Activated CD8-positive, alpha-beta T cell treated with anti-CD3 and anti-CD28 coated beads, Interleukin-2, amount 10 ng/mL, durations not matched to agents 7 days and 5 days (primary cell): ENCODE measurements around the gene FBXO45. TPM values are rescaled to one million over a fixed set of nuclear protein-coding genes. Genes with fewer than 3 reads are reported as not detected.
"Not testable (repeated sequence)": the region's sequence is repeated elsewhere in the genome, so short reads cannot be mapped to it uniquely, and the experiment has no call there.

Source experiments
- ATAC-seq: fragments of 150-1000 bp; cut with Tn5 transposase; one replicate; pipeline ENCODE4 v1.10.0; 2021; ENCODE audit warnings: moderate library complexity
- CTCF ChIA-PET: fragments of 350-600 bp; sonication (Branson Sonifier 250); formaldehyde crosslinking; loops from one replicate; lab custom pipeline; 2021; ENCODE audit warnings: antibody characterized with exemption; lab: Charles Lee
- POLR2A ChIA-PET: fragments of 350-600 bp; sonication (Branson Sonifier 250); formaldehyde crosslinking; loops from one replicate; lab custom pipeline; 2021; ENCODE audit warnings: antibody characterized with exemption; lab: Charles Lee
- DNase-seq: peaks from one replicate; pipeline ENCODE4 v3.0.0-alpha.2; 2020
- H3K27ac Mint-ChIP-seq: one replicate; pipeline ENCODE4 v1.8.0; 2021; ENCODE audit warnings: mild to moderate bottlenecking, mixed read lengths
- H3K27me3 Mint-ChIP-seq: one replicate; pipeline ENCODE4 v1.8.0; 2021; ENCODE audit warnings: low read depth, mixed read lengths
- H3K36me3 Mint-ChIP-seq: one replicate; pipeline ENCODE4 v1.8.0; 2021; ENCODE audit warnings: low read depth, mixed read lengths
- H3K4me1 Mint-ChIP-seq: one replicate; pipeline ENCODE4 v1.8.0; 2021; ENCODE audit warnings: low read depth, mixed read lengths
- H3K4me3 Mint-ChIP-seq: one replicate; pipeline ENCODE4 v1.8.0; 2021; ENCODE audit warnings: mild to moderate bottlenecking, mixed read lengths
- H3K9me3 Mint-ChIP-seq: one replicate; pipeline ENCODE4 v1.8.0; 2022; ENCODE audit warnings: mixed read lengths; ENCODE audit not compliant: insufficient read depth
- total RNA-seq, 2 experiments: library from RNA; stranded (reverse); gene quantifications; one replicate each; pipeline ENCODE4 v1.2.3, GENCODE V29; 2021

Gene FBXO45
- total RNA-seq, 2 experiments from 2014 or later: 16.1 to 17.7 TPM

- Mint-ChIP-seq H3K4me1 (peaks cover 3% of the 10 kb centered on the region), H3K9me3 (no peaks in the 10 kb centered on the region), H3K4me3 (no peak overlapping the region), H3K27me3 (peaks cover 7% of the 10 kb centered on the region), H3K36me3 (no peaks in the 10 kb centered on the region), H3K27ac (no peak overlapping the region)
- POLR2A ChIA-PET: no interaction called here
- DNase-seq (peak; percentile 76), ATAC-seq (peak; percentile 39)
- CTCF ChIA-PET: interaction anchor here (0.6 to 2.2 kb wide), 6 partner anchors 8 to 262 kb away, joined by 3 to 11 read pairs (median 4); no protein-coding TSS in a partner anchor
Observed at GRCh38 chr3:196537319-196537984, 31.0 kb upstream of the FBXO45 start.

DNA sequence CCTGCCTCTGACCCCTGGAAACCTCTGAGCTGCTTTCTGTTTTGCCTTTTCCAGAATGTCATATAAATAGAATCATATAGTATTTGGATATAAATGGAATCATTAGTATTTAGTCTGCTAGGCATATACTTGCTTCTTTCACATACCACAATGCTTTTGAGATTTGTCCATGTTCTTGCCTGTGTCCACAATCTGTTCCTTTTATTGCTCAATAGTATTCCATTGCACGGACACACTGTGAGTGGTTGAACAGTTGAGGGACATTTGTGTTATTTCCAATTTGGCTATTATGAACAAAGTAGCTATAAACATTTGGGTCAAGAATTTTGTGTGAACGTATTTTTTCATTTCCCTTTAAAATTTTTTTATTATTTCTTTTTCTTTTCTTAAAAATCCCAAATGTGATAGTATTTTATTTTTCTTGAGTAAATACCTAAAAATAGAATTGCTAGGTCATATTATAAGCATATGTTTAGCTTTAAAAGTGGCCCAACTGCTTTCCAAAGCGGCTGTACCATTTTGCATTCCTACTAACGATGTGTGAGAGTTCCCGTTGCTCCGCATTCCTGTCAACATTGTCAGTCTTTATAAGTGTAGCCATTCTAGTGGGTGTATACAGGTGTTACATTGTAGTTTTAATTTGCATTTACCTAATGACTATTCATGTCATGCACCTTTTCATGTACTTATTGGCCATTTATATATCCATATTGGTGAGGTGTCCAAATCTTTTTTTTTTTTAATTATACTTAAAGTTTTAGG lies 26.6 kb upstream of the FBXO45 start:
- POLR2A ChIA-PET: no interaction called here
- H3K9me3 Mint-ChIP-seq: no peaks in the 10 kb centered on the region

DNA sequence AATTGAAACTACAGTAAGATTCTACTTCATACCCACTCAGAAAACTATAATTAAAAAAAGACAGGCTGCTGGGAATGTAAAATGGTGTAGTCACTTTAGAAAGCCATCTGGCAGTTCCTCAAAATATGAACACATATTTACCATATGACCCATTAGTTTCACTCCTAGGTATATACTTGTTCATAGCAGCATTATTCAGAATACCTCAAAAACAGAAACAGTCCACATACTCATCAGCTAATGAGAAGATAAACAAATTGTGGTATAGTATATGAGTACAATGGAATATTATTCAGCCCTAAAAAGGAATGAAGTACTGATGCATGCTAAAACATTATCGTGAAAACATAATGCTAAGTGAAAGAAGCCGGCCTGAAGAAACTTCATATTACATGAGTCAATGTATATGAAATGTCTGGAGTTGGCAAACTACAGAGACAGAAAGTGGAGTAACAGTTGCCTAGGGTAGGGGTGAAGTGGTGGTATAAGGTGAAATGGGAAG lies 23.9 kb upstream of the FBXO45 start:
- ATAC-seq: no peak
- Mint-ChIP-seq H3K27me3 (peaks cover 8% of the 10 kb centered on the region), H3K4me3 (no peak overlapping the region), H3K9me3 (peaks cover 12% of the 10 kb centered on the region), H3K4me1 (no peaks in the 10 kb centered on the region), H3K27ac (no peak overlapping the region), H3K36me3 (peaks cover 9% of the 10 kb centered on the region)
- CTCF ChIA-PET: interaction anchor here (1.2 kb wide), 1 partner anchor 16 kb away, joined by 4 read pairs; no protein-coding TSS in a partner anchor
- POLR2A ChIA-PET: no interaction called here
- no peak for DNase-seq

More for the DNA sequence above, 26.6 kb upstream of the FBXO45 start:
- no peak overlapping the region for H3K27ac Mint-ChIP-seq
- DNase-seq (no peak), ATAC-seq (no peak)
- H3K27me3 Mint-ChIP-seq: peaks cover 5% of the 10 kb centered on the region
- H3K36me3 Mint-ChIP-seq: no peaks in the 10 kb centered on the region
- peaks cover 3% of the 10 kb centered on the region for H3K4me1 Mint-ChIP-seq
- CTCF ChIA-PET: no interaction called here
- H3K4me3 Mint-ChIP-seq: no peak overlapping the region

DNA sequence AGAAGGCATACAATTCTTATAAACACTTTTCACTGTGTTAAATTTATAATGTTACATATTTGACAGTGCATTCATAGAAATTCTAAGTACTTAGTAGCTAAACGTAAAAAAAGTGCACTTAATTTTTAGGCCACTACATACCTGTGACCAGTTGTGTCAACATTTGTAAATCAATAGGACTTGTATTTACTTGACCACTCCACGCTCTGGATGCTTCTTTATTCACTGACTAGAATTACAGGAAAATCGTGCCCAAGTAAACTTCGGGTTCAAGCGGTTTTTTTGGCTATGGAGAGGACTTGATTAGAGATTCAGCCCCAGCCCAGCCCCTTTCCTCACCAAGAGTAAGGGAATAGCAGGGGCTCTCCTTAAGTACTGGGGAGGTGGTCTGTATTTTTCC lies 21.9 kb upstream of the FBXO45 start:
- H3K4me1 Mint-ChIP-seq: no peaks in the 10 kb centered on the region
- peaks cover 8% of the 10 kb centered on the region for H3K27me3 Mint-ChIP-seq
- ATAC-seq (no peak), DNase-seq (no peak)
- peaks cover 12% of the 10 kb centered on the region for H3K9me3 Mint-ChIP-seq
- no peak overlapping the region for H3K4me3 Mint-ChIP-seq
- H3K36me3 Mint-ChIP-seq: peaks cover 12% of the 10 kb centered on the region
- H3K27ac Mint-ChIP-seq: no peak overlapping the region
- ChIA-PET POLR2A (no interaction called here), CTCF (interaction anchor here (1.2 to 1.8 kb wide), 2 partner anchors 18 to 24 kb away, joined by 5 read pairs; no protein-coding TSS in a partner anchor)

DNA sequence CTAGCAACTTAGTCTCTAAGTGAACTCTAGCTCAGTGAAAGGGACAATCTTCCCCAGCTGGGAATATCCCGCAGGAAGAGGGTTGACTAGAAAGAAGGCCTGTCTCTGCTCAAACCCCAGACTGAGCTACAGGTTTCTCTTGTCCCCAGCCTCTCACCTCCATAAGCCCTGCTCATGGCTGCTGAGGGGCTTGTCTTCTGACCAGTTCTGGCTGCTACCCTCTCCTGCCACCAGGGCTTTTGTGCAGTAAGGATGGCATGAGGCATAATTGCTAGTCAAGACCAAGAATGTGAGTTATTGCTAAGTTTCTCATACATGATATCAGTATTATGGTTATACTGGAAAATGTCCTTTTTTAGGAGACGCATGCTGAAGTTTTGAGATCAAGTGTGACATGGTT lies 21.4 kb upstream of the FBXO45 start:
- H3K27ac Mint-ChIP-seq: no peak overlapping the region
- H3K36me3 Mint-ChIP-seq: peaks cover 14% of the 10 kb centered on the region
- CTCF ChIA-PET: interaction anchor here (1.1 to 1.8 kb wide), 3 partner anchors 18 to 24 kb away, joined by 3 to 5 read pairs (median 5); no protein-coding TSS in a partner anchor
- DNase-seq: no peak
- H3K4me1 Mint-ChIP-seq: no peaks in the 10 kb centered on the region
- peaks cover 8% of the 10 kb centered on the region for H3K27me3 Mint-ChIP-seq
- no peak for ATAC-seq
- H3K9me3 Mint-ChIP-seq: peaks cover 12% of the 10 kb centered on the region
- no peak overlapping the region for H3K4me3 Mint-ChIP-seq
- POLR2A ChIA-PET: no interaction called here

- H3K27me3 Mint-ChIP-seq, ATAC-seq, DNase-seq, H3K27ac Mint-ChIP-seq, H3K4me1 Mint-ChIP-seq, H3K4me3 Mint-ChIP-seq, POLR2A ChIA-PET, CTCF ChIA-PET: not testable (repeated sequence)
- Mint-ChIP-seq H3K9me3 (peaks cover 12% of the 10 kb centered on the region), H3K36me3 (peaks cover 16% of the 10 kb centered on the region)
Observed at GRCh38 chr3:196549312-196549711, 19.1 kb upstream of the FBXO45 start.

- H3K27me3 Mint-ChIP-seq, H3K27ac Mint-ChIP-seq, H3K4me3 Mint-ChIP-seq, DNase-seq, ATAC-seq, H3K4me1 Mint-ChIP-seq, POLR2A ChIA-PET, CTCF ChIA-PET: not testable (repeated sequence)
- peaks cover 12% of the 10 kb centered on the region for H3K9me3 Mint-ChIP-seq
- H3K36me3 Mint-ChIP-seq: peaks cover 19% of the 10 kb centered on the region
Observed at GRCh38 chr3:196550172-196550571, 18.3 kb upstream of the FBXO45 start.

GRCh38 chr3:196552253-196552652 lies 16.2 kb upstream of the FBXO45 start:
- DNase-seq: no peak
- Mint-ChIP-seq H3K27ac (no peak overlapping the region), H3K4me1 (no peaks in the 10 kb centered on the region), H3K36me3 (peaks cover 21% of the 10 kb centered on the region), H3K27me3 (peaks cover 3% of the 10 kb centered on the region), H3K4me3 (no peak overlapping the region), H3K9me3 (peaks cover 12% of the 10 kb centered on the region)
- no peak for ATAC-seq
- CTCF ChIA-PET: no interaction called here
- POLR2A ChIA-PET: no interaction called here

DNA sequence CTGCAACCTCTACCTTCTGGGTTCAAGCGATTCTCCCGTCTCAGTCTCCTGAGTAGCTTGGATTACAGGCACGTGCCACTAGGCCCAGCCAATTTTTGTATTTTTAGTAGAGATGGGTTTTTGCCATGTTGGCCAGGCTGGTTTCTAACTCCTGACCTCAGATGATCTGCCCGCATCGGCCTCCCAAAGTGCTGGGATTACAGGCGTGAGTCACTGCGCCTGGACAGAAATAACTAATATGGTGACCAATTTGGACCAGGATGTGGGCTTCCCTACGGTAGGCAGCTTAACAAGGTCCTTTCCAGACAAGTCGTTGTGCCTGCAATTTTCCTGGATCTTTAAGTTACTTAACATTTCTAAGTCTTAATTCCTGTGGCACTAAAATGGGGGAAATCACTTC lies 14.9 kb upstream of the FBXO45 start:
- ChIA-PET CTCF (no interaction called here), POLR2A (interaction anchor here (0.6 kb wide), 1 partner anchor 132 kb away, joined by 3 read pairs; no protein-coding TSS in a partner anchor)
- DNase-seq (no peak), ATAC-seq (no peak)
- H3K9me3 Mint-ChIP-seq: peaks cover 6% of the 10 kb centered on the region
- H3K27me3 Mint-ChIP-seq: no peaks in the 10 kb centered on the region
- H3K36me3 Mint-ChIP-seq: peaks cover 17% of the 10 kb centered on the region
- H3K4me1 Mint-ChIP-seq: no peaks in the 10 kb centered on the region
- no peak overlapping the region for H3K4me3 Mint-ChIP-seq
- no peak overlapping the region for H3K27ac Mint-ChIP-seq

DNA sequence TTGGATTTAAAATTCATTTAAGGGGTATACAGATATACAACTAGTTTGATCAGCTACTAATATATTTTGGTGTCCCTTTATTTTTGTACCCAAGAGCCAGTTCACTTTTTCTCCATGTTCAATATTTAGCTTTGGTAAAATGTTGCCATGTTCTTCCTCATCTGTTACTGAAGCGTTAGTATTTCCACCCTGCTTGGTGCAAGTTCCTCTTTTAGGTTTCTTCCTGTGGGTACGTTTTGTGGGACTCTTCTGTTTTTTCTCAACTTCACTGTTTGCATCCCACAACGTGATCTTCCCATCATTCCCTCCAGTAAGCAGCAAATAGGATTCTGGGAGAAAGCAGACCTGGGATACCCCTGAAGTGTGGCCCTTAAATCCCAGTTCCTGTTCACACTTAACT lies 14.3 kb upstream of the FBXO45 start:
- Mint-ChIP-seq H3K4me3 (no peak overlapping the region), H3K4me1 (no peaks in the 10 kb centered on the region), H3K27ac (no peak overlapping the region), H3K9me3 (peaks cover 2% of the 10 kb centered on the region), H3K27me3 (no peaks in the 10 kb centered on the region), H3K36me3 (peaks cover 15% of the 10 kb centered on the region)
- no peak for ATAC-seq
- DNase-seq: no peak
- POLR2A ChIA-PET: interaction anchor here (0.6 to 1.3 kb wide), 2 partner anchors 15 to 131 kb away, joined by 3 read pairs; partner anchors contain the start of gene FBXO45
- CTCF ChIA-PET: interaction anchor here (0.7 to 2.5 kb wide), 2 partner anchors 14 to 25 kb away, joined by 3 to 7 read pairs; partner anchors contain the start of genes FBXO45 and WDR53

DNA sequence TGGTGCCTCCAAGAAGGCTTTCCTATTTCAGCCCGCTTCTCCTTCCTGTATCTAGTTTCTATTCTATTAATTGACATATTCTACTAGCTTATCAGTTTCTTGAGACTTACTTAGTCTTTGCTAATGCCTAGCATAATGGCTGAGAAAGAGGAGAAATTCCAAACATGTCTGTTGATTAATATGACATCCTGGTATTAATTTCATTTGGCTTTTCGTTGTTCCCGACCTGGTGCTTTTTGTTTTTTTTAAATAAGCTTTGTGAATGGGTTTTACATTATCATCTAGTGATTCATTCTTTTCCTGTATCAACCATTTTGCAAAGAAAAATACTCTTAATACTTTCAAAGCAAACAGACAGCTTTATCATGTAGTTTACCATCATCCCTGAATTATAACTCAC lies 13.2 kb upstream of the FBXO45 start:
- H3K9me3 Mint-ChIP-seq: no peaks in the 10 kb centered on the region
- H3K4me3 Mint-ChIP-seq: no peak overlapping the region
- POLR2A ChIA-PET: interaction anchor here (0.8 to 1.3 kb wide), 2 partner anchors 13 to 14 kb away, joined by 3 to 4 read pairs; partner anchors contain the start of gene FBXO45
- H3K27me3 Mint-ChIP-seq: no peaks in the 10 kb centered on the region
- ATAC-seq (no peak), DNase-seq (no peak)
- CTCF ChIA-PET: interaction anchor here (0.5 to 2.5 kb wide), 6 partner anchors 13 to 341 kb away, joined by 4 to 10 read pairs (median 4); partner anchors contain the start of genes FBXO45 and WDR53
- no peak overlapping the region for H3K27ac Mint-ChIP-seq
- peaks cover 8% of the 10 kb centered on the region for H3K4me1 Mint-ChIP-seq
- peaks cover 16% of the 10 kb centered on the region for H3K36me3 Mint-ChIP-seq
